AG04450 (cell line): ENCODE data around the gene XPR1. TPM values are rescaled to one million over a fixed set of nuclear protein-coding genes. Genes with fewer than 3 reads are reported as not detected.
"Not testable (repeated sequence)": the region's sequence is repeated elsewhere in the genome, so short reads cannot be mapped to it uniquely, and the experiment has no call there.

Source experiments
- CTCF ChIA-PET: fragments of 300-600, 350-600 bp; formaldehyde crosslinking; extraction: SDS; loops from one replicate; lab custom pipeline; 2022; ENCODE audit warnings: antibody characterized with exemption, inconsistent platforms; lab: Charles Lee
- POLR2A ChIA-PET: fragments of 350-600 bp; formaldehyde crosslinking; extraction: SDS; loops from one replicate; lab custom pipeline; 2021; ENCODE audit warnings: antibody characterized with exemption, inconsistent platforms; lab: Yijun Ruan, JAX
- DNase-seq: peaks from one replicate; pipeline ENCODE4 v3.0.0-alpha.2; 2011; ENCODE audit warnings: low read depth, low spot score
- H3K27ac ChIP-seq: one replicate; pipeline ENCODE4 v1.5.1; 2012; ENCODE audit warnings: low read depth, low read length, control low read depth
- H3K27me3 ChIP-seq: one replicate; pipeline ENCODE4 v1.6.0; 2012; ENCODE audit warnings: low read length; ENCODE audit not compliant: control insufficient read depth, insufficient read depth
- H3K4me3 ChIP-seq: 2 replicates; pipeline ENCODE4 v1.5.1; 2011; ENCODE audit warnings: mild to moderate bottlenecking, low read depth, low read length, control low read depth
- H3K9me3 ChIP-seq: 2 replicates; pipeline ENCODE4 v1.5.1; 2012; ENCODE audit warnings: low read length; ENCODE audit not compliant: control insufficient read depth, insufficient read depth
- CTCF ChIP-seq: IDR thresholded peaks from 2 replicates; pipeline ENCODE4 v1.5.1; 2011; ENCODE audit warnings: low read depth, low read length, control low read depth, inconsistent platforms
- polyA plus RNA-seq: library from polyadenylated mRNA; depleted of rRNA; stranded (reverse); fragments of >200 nt; gene quantifications from 2 replicates; pipeline ENCODE4 v1.2.3, GENCODE V29; 2011

XPR1 gene
- polyA plus RNA-seq, 1 experiment = 63.2 TPM

- no peak for DNase-seq
- ChIA-PET CTCF (no interaction called here), POLR2A (no interaction called here)
- no peak for TF ChIP-seq CTCF
- no peak overlapping the region for H3K4me3 ChIP-seq
- H3K9me3 ChIP-seq = no peaks in the 10 kb centered on the region
- H3K27me3 ChIP-seq = no peaks in the 10 kb centered on the region
- no peak overlapping the region for H3K27ac ChIP-seq
Measured at GRCh38 chr1:180672105-180672504, 40.3 kb downstream of the XPR1 start.

DNA sequence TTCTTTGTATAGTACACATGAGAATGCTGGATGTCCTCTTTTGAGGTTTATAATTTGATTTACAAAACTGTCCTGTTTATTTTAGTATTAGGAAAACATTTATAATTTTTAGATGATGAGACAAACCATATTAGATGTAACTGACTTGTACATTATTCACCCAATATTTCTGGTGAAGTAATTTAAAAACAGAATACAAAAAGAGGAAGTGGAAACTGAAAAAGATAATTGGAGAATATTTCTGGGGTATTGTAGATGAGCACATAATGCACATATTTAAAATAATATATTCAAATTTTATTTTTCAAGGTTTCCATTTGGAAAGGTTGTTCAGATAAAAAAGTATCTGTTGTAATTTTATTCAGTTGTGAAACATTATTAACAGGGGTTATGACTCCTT lies 40.7 kb downstream of the XPR1 start:
- TF ChIP-seq CTCF = no peak
- no peak overlapping the region for H3K27ac ChIP-seq
- POLR2A ChIA-PET = no interaction called here
- H3K4me3 ChIP-seq = no peak overlapping the region
- CTCF ChIA-PET = no interaction called here
- DNase-seq = no peak
- no peaks in the 10 kb centered on the region for H3K27me3 ChIP-seq
- no peaks in the 10 kb centered on the region for H3K9me3 ChIP-seq

DNA sequence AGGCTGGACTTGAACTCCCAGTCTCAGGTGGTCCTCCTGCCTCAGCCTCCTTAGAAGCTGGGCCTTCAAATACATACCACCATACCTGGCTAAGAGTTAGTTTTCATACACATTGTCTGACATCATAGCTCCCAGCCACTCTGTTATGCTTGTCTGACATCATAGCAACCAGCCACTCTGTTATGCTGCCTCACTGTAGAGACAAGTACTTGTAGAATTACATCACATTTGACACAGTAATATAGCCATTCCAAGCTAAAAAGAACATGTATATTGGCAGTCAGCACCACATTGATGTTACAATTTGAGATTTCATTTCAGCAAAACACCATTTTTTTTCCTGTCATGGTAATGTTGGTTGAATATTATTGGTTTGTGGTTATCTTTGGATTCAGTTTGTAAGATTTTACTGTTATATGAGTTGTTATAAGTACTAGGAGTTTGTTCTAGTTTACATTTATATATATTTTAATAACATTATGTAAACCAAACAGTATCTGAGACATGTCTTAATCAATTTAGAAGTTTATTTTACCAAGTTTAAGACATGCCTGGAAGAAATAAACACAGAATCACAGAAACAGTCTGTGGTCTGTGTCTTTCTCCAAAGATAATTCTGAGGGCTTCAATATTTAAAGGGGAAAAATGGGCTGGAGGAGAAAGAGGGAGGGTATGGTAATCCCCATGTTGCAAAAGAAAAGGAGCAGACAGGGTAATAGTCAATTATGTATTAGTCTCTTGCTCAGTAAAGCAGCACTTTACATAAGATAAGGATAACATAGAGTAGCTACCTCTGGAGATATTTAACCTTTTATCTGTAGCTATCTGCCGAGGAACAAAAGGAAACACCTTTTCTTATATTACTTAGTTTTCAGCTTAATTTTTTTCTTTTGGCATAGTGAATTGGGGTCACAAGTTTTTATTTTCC lies 43.0 kb downstream of the XPR1 start:
- no peaks in the 10 kb centered on the region for H3K9me3 ChIP-seq
- TF ChIP-seq CTCF = no peak
- POLR2A ChIA-PET = no interaction called here
- no peak overlapping the region for H3K27ac ChIP-seq
- H3K27me3 ChIP-seq = no peaks in the 10 kb centered on the region
- CTCF ChIA-PET = interaction anchor here (1.1 kb wide), 1 partner anchor 158 kb away, joined by 3 read pairs; no protein-coding TSS in a partner anchor
- DNase-seq = peak; percentile 30
- no peak overlapping the region for H3K4me3 ChIP-seq

DNA sequence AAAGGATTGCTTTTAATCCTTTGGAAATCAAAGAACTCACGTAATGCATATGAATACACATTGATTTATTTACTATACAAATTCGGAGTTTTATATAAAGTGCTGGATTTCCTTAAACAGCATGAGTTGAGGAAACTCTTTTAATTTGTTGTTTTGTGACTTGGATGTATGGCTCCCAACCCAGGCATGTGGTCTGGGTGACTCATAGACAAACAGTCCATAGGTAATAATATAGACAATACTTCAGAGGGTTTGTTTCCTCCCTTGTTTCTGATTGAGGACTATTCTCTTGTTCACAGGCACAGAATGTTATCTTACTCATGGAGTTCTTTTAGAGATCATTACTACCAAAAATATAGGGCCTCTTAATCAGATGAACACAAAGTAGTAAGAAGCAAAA lies 43.8 kb downstream of the XPR1 start:
- Histone ChIP-seq H3K9me3 (no peaks in the 10 kb centered on the region), H3K27me3 (no peaks in the 10 kb centered on the region), H3K27ac (no peak overlapping the region), H3K4me3 (no peak overlapping the region)
- no peak for TF ChIP-seq CTCF
- DNase-seq = no peak
- CTCF ChIA-PET = no interaction called here
- POLR2A ChIA-PET = no interaction called here

- ChIA-PET POLR2A (no interaction called here), CTCF (no interaction called here)
- Histone ChIP-seq H3K9me3 (no peaks in the 10 kb centered on the region), H3K4me3 (no peak overlapping the region), H3K27me3 (no peaks in the 10 kb centered on the region), H3K27ac (no peak overlapping the region)
- DNase-seq = peak; percentile 39
- no peak for TF ChIP-seq CTCF
Measured at GRCh38 chr1:180680558-180681144, 48.8 kb downstream of the XPR1 start.

GRCh38 chr1:180683117-180683516 lies 51.3 kb downstream of the XPR1 start:
- H3K4me3 ChIP-seq, POLR2A ChIA-PET, DNase-seq, H3K27ac ChIP-seq, H3K27me3 ChIP-seq, H3K9me3 ChIP-seq, CTCF ChIA-PET: not testable (repeated sequence)
